HG03575 (cell line): ENCODE measurements around the gene FAM47C.
"Not testable (repeated sequence)": the region's sequence is repeated elsewhere in the genome, so short reads cannot be mapped to it uniquely, and the experiment has no call there.

Experiments
- ATAC-seq: cut with Tn5 transposase; IDR thresholded peaks from one replicate; pipeline ENCODE4 v1.9.1; 2021; ENCODE audit not compliant: unreplicated experiment, insufficient number of reproducible peaks, low FRiP score; ENCODE audit errors: extremely low read depth

Gene FAM47C

GRCh38 chrX:37008182-37008581, at the start of gene FAM47C:
Gene FAM47C (plus strand): TSS chrX:37008366. CDS start chrX:37008411, 45 bp downstream.
- ATAC-seq: not testable (repeated sequence)

DNA sequence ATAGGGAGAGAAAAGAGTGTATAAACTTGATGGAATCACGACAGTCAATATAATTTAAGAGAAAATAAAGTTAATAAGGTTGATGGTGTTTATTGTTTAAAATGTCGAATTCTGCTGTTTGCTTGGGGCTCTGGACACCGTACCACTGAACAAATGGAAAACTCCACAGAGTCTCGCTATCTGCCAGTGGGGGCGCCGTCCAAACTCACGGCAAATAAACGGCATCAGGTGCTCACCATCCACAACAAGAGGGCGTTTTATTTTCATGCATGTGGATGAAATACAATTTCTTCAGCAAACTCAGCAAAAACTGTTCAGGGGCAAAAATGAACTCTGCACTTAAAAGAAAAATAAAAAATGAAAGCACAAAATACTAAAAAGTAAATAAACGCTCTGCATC, 46.6 kb upstream of the FAM47C start:
- ATAC-seq: no peak

- ATAC-seq: no peak
Observed at GRCh38 chrX:36963069-36963808, 44.9 kb upstream of the FAM47C start.

- no peak for ATAC-seq
Observed at GRCh38 chrX:36963852-36964251, 44.3 kb upstream of the FAM47C start.

DNA sequence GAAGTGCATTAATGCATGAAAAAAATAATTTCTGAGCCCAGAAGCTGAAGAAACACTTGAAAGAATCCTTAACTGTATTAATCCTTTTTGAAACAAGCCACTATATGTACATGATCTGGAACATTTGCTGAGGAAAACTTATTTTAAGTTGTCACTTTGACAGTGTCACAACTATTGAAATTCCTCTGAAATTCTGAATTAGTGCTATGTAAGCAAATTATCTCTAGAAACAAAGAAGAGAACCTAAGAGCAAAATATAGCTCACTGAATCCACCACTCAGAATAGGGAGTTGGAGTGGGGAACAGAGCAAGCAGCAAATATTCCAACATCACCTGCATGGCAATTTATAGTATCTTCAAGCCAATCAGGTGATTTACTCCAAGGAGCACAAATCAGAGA, 34.6 kb upstream of the FAM47C start:
- ATAC-seq: no peak

GRCh38 chrX:36974911-36975310, 33.3 kb upstream of the FAM47C start:
- ATAC-seq: no peak

GRCh38 chrX:36978886-36979285, 29.3 kb upstream of the FAM47C start:
- ATAC-seq: no peak

DNA sequence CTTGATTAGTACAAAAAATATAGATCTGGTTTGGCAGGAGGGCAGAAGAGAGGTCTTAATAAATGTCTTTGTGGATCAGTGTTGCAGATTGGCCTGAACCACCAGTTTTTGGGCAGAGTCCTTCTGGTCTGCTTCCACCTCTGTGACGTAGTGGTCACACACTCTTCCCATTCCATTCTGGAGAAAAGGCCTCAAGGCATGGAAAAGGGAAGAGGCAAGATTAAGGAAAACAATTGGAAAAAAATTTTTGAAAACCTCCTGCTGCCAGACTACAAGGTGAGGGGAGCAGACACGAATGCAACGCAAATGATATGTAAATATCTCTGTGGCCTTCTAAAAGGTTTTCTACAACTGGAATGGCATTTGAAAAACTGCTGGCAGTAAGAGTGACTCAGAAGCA, 24.3 kb upstream of the FAM47C start:
- no peak for ATAC-seq

GRCh38 chrX:36985416-36986209, 22.6 kb upstream of the FAM47C start:
- ATAC-seq: not testable (repeated sequence)

DNA sequence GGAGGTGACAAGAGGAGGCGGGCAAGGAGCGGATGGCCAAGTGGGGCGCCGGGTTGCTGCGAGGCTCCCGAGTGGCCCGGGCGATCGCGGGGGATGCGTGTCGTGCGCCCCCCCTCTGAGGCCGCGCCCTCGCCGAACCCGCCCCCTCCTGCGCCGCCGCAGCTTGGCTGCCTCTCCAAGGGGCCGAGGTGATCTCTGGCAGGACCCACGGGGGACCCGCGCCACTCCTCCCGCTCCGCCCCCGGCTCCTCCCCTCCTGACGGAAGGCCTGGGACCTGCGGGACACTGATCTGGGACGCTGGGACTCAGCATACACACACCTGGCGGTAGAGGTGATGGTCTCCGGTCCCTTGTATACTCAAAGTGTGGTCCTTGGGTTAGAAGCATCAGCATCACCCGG, 21.9 kb upstream of the FAM47C start:
- no peak for ATAC-seq

GRCh38 chrX:36987212-36987611, 21.0 kb upstream of the FAM47C start:
- not testable (repeated sequence) for ATAC-seq

DNA sequence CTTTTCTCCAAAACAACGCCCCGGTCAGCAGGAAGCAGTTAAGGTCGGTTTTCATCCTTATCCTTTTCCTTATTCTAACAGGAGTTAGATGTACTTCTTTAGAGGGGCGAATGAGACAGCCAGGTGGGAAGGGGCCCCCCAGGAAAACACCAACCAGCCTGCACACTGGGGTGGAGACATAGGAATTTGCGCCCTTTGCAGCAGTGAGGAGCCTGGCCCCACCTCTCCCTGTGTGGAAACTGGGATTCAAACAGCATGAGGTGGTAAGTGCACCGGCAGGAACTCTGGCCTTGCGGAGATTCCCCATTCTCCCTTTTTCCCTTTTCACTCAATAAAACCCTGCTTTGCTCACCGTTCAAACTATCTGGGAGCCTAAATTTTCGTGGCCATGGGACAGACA, 8.0 kb upstream of the FAM47C start:
- no peak for ATAC-seq

GRCh38 chrX:37010496-37010895, 2.3 kb downstream of the FAM47C start:
- ATAC-seq: no peak

DNA sequence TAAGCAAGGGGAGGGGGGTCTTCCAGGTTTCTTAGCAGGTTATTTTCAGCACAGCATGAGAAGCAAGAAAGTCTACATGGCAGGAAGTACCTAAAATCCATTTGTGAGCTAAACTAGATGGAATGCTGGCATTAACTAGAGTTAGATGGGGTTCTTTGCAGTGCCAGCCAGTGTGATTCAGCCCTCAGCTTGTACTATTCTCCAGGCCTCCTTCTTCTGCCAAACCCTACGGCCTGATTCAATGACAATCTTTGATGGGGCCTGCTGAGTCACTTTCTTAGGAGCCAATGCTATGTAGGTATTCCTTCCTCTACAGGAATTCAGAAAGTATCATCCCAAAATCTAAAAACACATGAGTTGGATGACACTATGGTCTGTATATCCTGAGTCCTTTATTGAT, 26.1 kb downstream of the FAM47C start:
- not testable (repeated sequence) for ATAC-seq

DNA sequence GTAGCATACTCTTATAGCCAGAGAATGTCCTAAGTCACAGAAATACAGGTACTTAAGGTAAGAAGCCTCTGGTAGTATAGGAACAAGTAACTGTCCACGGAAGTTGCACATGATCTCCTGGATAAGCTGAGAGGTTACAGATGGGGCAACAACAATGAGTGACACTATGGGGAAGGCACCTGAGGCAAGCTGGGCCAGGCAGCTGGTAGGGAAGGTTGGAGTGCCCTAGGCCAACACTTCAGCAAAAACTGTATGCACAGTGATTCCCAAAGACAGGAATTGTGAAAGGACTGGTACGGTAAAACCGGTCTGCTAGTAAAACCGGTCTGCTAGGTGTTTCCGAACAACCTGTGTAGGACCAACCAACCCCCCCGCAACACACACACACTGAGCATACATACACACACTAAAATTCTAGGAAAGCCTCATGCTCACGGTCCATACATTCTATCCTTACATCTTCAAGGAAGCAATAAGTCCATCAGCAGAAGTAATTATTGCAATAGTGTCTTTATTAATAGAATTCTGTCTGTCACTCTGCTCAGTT, 28.6 kb downstream of the FAM47C start:
- not testable (repeated sequence) for ATAC-seq

DNA sequence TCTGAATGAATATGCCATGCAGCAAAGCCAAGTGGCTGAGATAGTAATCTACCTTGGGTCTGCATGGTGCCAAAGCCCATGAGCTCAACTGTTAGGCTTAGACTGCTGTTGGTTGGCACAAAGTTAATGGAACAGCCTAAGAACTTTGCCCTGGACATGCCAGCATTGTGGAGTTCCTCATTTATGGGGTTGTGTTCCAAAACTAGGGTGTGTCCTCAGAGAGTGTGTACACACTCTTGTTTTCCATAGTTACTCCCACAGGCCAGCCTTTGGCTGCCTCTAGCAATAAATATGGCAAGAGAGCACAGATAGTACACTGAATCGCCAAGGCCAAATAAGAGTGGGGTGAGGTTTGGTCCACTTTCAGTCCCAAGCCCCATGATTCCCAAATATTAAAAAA, 30.6 kb downstream of the FAM47C start:
- not testable (repeated sequence) for ATAC-seq

DNA sequence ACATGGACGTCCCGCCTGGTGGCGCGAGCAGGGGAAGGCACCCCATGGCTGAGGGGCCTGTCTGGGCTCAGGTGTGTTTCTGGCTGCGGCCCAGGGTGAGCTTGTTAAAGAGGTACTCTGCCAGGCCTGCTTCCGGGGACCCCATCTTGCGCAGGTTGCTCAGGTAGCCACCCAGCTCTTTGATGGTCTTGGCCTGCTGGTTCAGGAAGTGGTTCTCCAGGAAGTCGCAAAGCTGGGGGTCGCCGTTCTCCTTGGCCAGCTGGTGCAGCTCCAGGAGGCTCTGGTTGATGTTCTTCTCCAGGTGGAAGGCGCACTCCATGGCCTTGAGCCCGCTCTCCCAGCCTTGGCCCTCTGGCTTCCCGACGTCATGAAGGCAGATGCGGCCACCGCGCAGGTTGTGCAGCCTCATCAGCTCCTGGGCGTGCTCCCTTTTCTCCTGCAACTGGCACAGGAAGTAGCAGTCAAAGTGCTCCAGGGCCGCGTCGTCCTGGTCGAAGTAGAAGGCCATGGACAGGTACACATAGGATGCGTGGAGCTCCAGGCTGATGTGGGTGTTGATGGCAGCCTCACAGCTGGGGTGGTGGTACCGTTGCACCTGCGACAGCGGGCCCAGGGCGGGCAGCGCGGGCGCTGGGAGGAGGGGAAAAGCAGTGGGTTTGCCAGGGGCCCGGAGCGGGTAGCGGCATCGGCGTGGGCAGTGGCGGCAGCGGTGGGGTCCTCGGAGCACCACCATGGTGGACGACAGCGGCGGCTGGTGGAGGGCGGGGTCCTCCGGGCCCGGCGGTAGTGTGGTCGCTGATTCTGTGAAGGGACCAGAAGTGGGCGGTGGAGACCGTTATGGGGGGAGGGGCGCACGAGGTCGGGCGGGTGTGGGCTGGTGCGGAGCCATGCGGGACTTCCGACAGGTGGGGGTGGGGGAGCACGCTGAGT, 35.1 kb downstream of the FAM47C start:
- ATAC-seq: not testable (repeated sequence)

- no peak for ATAC-seq
Observed at GRCh38 chrX:37047776-37048175, 39.6 kb downstream of the FAM47C start.

DNA sequence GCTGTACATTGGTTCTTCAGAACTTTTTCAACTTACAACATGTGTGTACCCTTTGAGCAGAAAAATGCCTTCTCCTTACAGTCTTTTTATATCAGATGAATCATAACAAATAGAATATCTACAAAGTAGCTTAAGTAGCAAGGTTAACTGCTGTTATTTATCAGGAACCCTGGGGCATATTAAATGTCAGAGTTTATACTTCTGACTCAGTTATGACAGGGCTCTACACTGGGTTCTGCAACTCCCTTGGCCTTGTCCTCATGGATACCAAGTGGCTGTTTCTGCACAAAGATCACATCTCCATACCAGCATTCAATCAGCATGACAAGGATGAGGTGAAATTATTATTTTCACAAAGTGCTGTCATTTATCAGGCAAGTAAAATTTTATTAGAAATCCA, 49.4 kb downstream of the FAM47C start:
- ATAC-seq: not testable (repeated sequence)
